ENCODE results near the gene SGIP1. TPM values are rescaled to one million over a fixed set of nuclear protein-coding genes. Genes with fewer than 3 reads are reported as not detected.

SGIP1 gene
- total RNA-seq, 2 donors from 2014 or later = 3.1 TPM; not detected in 1

- ATAC-seq (no peak), DNase-seq (no peak)
- no peaks in the 10 kb centered on the region for H3K9me3 ChIP-seq
- TF ChIP-seq CTCF (IDR thresholded peaks at IDR 0.05) (no peak), POLR2A (IDR thresholded peaks at IDR 0.05) (no peak)
- H3K4me1 ChIP-seq = no peaks in the 10 kb centered on the region
- intact Hi-C loops (cut with DNase I) = no loop called here
- no peak overlapping the region for H3K4me3 ChIP-seq
- no peaks in the 10 kb centered on the region for H3K27me3 ChIP-seq
- no peak overlapping the region for H3K27ac ChIP-seq
- H3K36me3 ChIP-seq (replicated peaks in 1 of 2; ENCODE audit: insufficient read depth in 1 of 2, low read depth in 2 of 2) = no peaks in the 10 kb centered on the region
These were observed 120.7 kb downstream of the SGIP1 start for GRCh38 chr1:66654643-66655042.

- WGBS, 2 donors = 56 to 79% methylated on average over 1 of the region's 1 CpG
- Histone ChIP-seq H3K9me3 (no peaks in the 10 kb centered on the region), H3K27ac (no peak overlapping the region), H3K4me1 (no peaks in the 10 kb centered on the region), H3K36me3 (replicated peaks in 1 of 2; ENCODE audit: insufficient read depth in 1 of 2, low read depth in 2 of 2) (no peaks in the 10 kb centered on the region), H3K27me3 (no peaks in the 10 kb centered on the region), H3K4me3 (no peak overlapping the region)
- ATAC-seq = no peak
- TF ChIP-seq CTCF (IDR thresholded peaks at IDR 0.05) (no peak), POLR2A (IDR thresholded peaks at IDR 0.05) (no peak)
- intact Hi-C loops (cut with DNase I) = no loop called here
- DNase-seq = no peak
These were observed 137.5 kb downstream of the SGIP1 start for GRCh38 chr1:66671455-66671854.

GRCh38 chr1:66676613-66677298, 142.8 kb downstream of the SGIP1 start:
- Histone ChIP-seq H3K27ac (no peak overlapping the region), H3K27me3 (no peaks in the 10 kb centered on the region), H3K9me3 (no peaks in the 10 kb centered on the region), H3K4me3 (no peak overlapping the region), H3K36me3 (replicated peaks in 1 of 2; ENCODE audit: insufficient read depth in 1 of 2, low read depth in 2 of 2) (no peaks in the 10 kb centered on the region), H3K4me1 (no peaks in the 10 kb centered on the region)
- intact Hi-C loops (cut with DNase I) = no loop called here
- no peak for TF ChIP-seq CTCF (IDR thresholded peaks at IDR 0.05)
- TF ChIP-seq POLR2A (IDR thresholded peaks at IDR 0.05) = no peak
- ATAC-seq = peak; percentile 38
- DNase-seq = peak in 1 of 4 donors; percentile 16
- 58 to 66% methylated on average over 3 of the region's 3 CpGs for WGBS, 2 donors

- ATAC-seq = no peak
- H3K27me3 ChIP-seq = no peaks in the 10 kb centered on the region
- TF ChIP-seq CTCF (IDR thresholded peaks at IDR 0.05) = no peak
- TF ChIP-seq POLR2A (IDR thresholded peaks at IDR 0.05) = no peak
- no peaks in the 10 kb centered on the region for H3K4me1 ChIP-seq
- no peak overlapping the region for H3K4me3 ChIP-seq
- no peaks in the 10 kb centered on the region for H3K36me3 ChIP-seq (replicated peaks in 1 of 2; ENCODE audit: insufficient read depth in 1 of 2, low read depth in 2 of 2)
- DNase-seq = no peak
- 75 to 84% methylated on average over 1 of the region's 1 CpG for WGBS, 2 donors
- H3K9me3 ChIP-seq = no peaks in the 10 kb centered on the region
- intact Hi-C loops (cut with DNase I) = no loop called here
- H3K27ac ChIP-seq = no peak overlapping the region
These were observed 144.2 kb downstream of the SGIP1 start for GRCh38 chr1:66678146-66678545.

- Histone ChIP-seq H3K4me1 (no peaks in the 10 kb centered on the region), H3K4me3 (no peak overlapping the region), H3K27ac (no peak overlapping the region), H3K36me3 (replicated peaks in 1 of 2; ENCODE audit: insufficient read depth in 1 of 2, low read depth in 2 of 2) (no peaks in the 10 kb centered on the region), H3K9me3 (no peaks in the 10 kb centered on the region), H3K27me3 (no peaks in the 10 kb centered on the region)
- ATAC-seq (no peak), DNase-seq (no peak)
- intact Hi-C loops (cut with DNase I) = no loop called here
- no peak for TF ChIP-seq POLR2A (IDR thresholded peaks at IDR 0.05)
- TF ChIP-seq CTCF (IDR thresholded peaks at IDR 0.05) = no peak
- WGBS, 2 donors = 59 to 69% methylated on average over 5 of the region's 5 CpGs
These were observed 145.2 kb downstream of the SGIP1 start for GRCh38 chr1:66679140-66679539.
